ENCODE measurements around the gene JAG2. TPM values are rescaled to one million over a fixed set of nuclear protein-coding genes. Genes with fewer than 3 reads are reported as not detected.
A peak's percentile ranks its signal among the peaks of the same experiment; 100 is the strongest.

The JAG2 gene
- total and polyA plus RNA-seq, 3 donors from 2014 or later, result 12.9 to 21.3 (median 20.4) TPM

- WGBS, 2 donors, result 66 to 74% methylated on average over 4 of the region's 4 CpGs
- no peaks in the 10 kb centered on the region for H3K36me3 ChIP-seq (ENCODE audit: low read depth, missing control alignments)
- no peak overlapping the region for H3K27ac ChIP-seq
- no peak for DNase-seq
- no peaks in the 10 kb centered on the region for H3K9me3 ChIP-seq
- intact Hi-C loops (cut with DNase I; ENCODE audit: low total_unique reads), result no loop called here
- H3K4me1 ChIP-seq, result no peaks in the 10 kb centered on the region
- H3K27me3 ChIP-seq, result no peaks in the 10 kb centered on the region
- TF ChIP-seq, protein P1, sequence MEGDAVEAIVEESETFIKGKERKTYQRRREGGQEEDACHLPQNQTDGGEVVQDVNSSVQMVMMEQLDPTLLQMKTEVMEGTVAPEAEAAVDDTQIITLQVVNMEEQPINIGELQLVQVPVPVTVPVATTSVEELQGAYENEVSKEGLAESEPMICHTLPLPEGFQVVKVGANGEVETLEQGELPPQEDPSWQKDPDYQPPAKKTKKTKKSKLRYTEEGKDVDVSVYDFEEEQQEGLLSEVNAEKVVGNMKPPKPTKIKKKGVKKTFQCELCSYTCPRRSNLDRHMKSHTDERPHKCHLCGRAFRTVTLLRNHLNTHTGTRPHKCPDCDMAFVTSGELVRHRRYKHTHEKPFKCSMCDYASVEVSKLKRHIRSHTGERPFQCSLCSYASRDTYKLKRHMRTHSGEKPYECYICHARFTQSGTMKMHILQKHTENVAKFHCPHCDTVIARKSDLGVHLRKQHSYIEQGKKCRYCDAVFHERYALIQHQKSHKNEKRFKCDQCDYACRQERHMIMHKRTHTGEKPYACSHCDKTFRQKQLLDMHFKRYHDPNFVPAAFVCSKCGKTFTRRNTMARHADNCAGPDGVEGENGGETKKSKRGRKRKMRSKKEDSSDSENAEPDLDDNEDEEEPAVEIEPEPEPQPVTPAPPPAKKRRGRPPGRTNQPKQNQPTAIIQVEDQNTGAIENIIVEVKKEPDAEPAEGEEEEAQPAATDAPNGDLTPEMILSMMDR (IDR thresholded peaks at IDR 0.05), result no peak
- TF ChIP-seq POLR2A (IDR thresholded peaks at IDR 0.05), result no peak
- no peak overlapping the region for H3K4me3 ChIP-seq
Measured at GRCh38 chr14:105132921-105133654, 35.5 kb downstream of the JAG2 start.

DNA sequence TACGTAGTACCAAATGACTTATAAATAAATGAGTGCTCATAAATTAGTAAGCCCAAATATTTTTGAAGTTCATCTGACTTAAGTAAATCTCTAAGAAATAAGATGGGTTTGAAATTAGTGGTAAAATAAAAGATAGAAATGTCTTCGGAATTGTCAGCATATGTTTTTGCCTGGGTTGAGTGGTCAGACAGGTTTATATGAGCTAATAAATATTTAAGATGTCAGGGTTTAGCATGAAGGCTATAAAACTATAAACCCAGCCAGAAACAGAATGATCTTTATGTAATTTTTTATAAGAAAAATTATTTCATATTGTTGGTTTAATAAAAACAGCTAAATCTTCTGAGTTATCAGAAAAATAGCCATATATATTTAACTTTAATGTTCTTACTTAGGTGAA lies 37.3 kb downstream of the JAG2 start:
- TF ChIP-seq, protein P1 (IDR thresholded peaks at IDR 0.05), result no peak
- no peak for TF ChIP-seq POLR2A (IDR thresholded peaks at IDR 0.05)
- 81 to 90% methylated on average over 2 of the region's 2 CpGs for WGBS, 2 donors
- Histone ChIP-seq H3K4me1 (no peaks in the 10 kb centered on the region), H3K27me3 (no peaks in the 10 kb centered on the region), H3K27ac (no peak overlapping the region), H3K9me3 (no peaks in the 10 kb centered on the region), H3K4me3 (no peak overlapping the region), H3K36me3 (ENCODE audit: low read depth, missing control alignments) (no peaks in the 10 kb centered on the region)
- DNase-seq, result no peak
- intact Hi-C loops (cut with DNase I; ENCODE audit: low total_unique reads), result no loop called here

GRCh38 chr14:105128059-105128458 lies 40.5 kb downstream of the JAG2 start:
- 30 to 50% methylated on average over 5 of the region's 5 CpGs for WGBS, 2 donors
- intact Hi-C loops (cut with DNase I; ENCODE audit: low total_unique reads), result no loop called here
- no peaks in the 10 kb centered on the region for H3K9me3 ChIP-seq

GRCh38 chr14:105126981-105127329 lies 41.6 kb downstream of the JAG2 start:
- H3K4me1 ChIP-seq, result no peaks in the 10 kb centered on the region
- intact Hi-C loops (cut with DNase I; ENCODE audit: low total_unique reads), result no loop called here
- H3K9me3 ChIP-seq, result no peaks in the 10 kb centered on the region
- TF ChIP-seq, protein P1 (IDR thresholded peaks at IDR 0.05), result no peak
- TF ChIP-seq POLR2A (IDR thresholded peaks at IDR 0.05), result no peak
- no peaks in the 10 kb centered on the region for H3K36me3 ChIP-seq (ENCODE audit: low read depth, missing control alignments)
- WGBS, 2 donors, result 64 to 75% methylated on average over 9 of the region's 9 CpGs
- no peaks in the 10 kb centered on the region for H3K27me3 ChIP-seq
- H3K4me3 ChIP-seq, result no peak overlapping the region
- peak; percentile 9 for DNase-seq
- no peak overlapping the region for H3K27ac ChIP-seq

More at GRCh38 chr14:105128059-105128458, 40.5 kb downstream of the JAG2 start:
- Histone ChIP-seq H3K27ac (no peak overlapping the region), H3K4me3 (no peak overlapping the region), H3K4me1 (no peaks in the 10 kb centered on the region), H3K27me3 (no peaks in the 10 kb centered on the region), H3K36me3 (ENCODE audit: low read depth, missing control alignments) (no peaks in the 10 kb centered on the region)
- TF ChIP-seq, protein P1 (IDR thresholded peaks at IDR 0.05), result no peak
- TF ChIP-seq POLR2A (IDR thresholded peaks at IDR 0.05), result no peak
- DNase-seq, result peak; percentile 60

Data from testis (tissue), 3 donors.